OCI-LY1 (cell line): ENCODE data around the gene SHOX.

Source experiments
- H2AFZ ChIP-seq: fragments of 200-600 bp; sonication (generic), shearing (Covaris generic); 2 replicates; pipeline ENCODE4 v1.6.0; 2014; ENCODE audit warnings: antibody characterized with exemption, mild to moderate bottlenecking, low read length
- H3F3A ChIP-seq: fragments of 200-600 bp; sonication (generic), shearing (Covaris generic); 2 replicates; pipeline ENCODE4 v1.6.0; 2014; ENCODE audit warnings: mild to moderate bottlenecking, antibody characterized with exemption, low read length, moderate library complexity; ENCODE audit not compliant: insufficient read depth
- H3K27ac ChIP-seq: fragments of 200-600 bp; sonication (generic); 2 replicates; pipeline ENCODE4 v1.5.1; 2014; ENCODE audit warnings: low read length, mixed run types, mild to moderate bottlenecking, low read depth; ENCODE audit not compliant: poor library complexity, severe bottlenecking
- H3K27me3 ChIP-seq: fragments of 200-600 bp; sonication (generic); 2 replicates; pipeline ENCODE4 v1.6.0; 2014; ENCODE audit warnings: antibody characterized with exemption, mild to moderate bottlenecking, low read length, moderate library complexity; ENCODE audit not compliant: insufficient read depth
- H3K36me3 ChIP-seq: fragments of 200-600 bp; sonication (generic); 2 replicates; pipeline ENCODE4 v1.6.1; 2014; ENCODE audit warnings: mild to moderate bottlenecking, antibody characterized with exemption, low read length, moderate library complexity, mixed read lengths; ENCODE audit not compliant: insufficient read depth
- H3K4me1 ChIP-seq: fragments of 200-600 bp; sonication (generic); 2 replicates; pipeline ENCODE4 v1.5.1; 2014; ENCODE audit warnings: mild to moderate bottlenecking, low read length, moderate library complexity; ENCODE audit not compliant: insufficient read depth, severe bottlenecking
- H3K4me2 ChIP-seq: fragments of 200-600 bp; sonication (generic), shearing (Covaris generic); 2 replicates; pipeline ENCODE4 v1.6.1; 2014; ENCODE audit warnings: low read length
- H3K4me3 ChIP-seq: fragments of 200-600 bp; sonication (generic); 2 replicates; pipeline ENCODE4 v1.5.1; 2014; ENCODE audit warnings: low read length, low read depth, mild to moderate bottlenecking, mixed read lengths; ENCODE audit not compliant: poor library complexity, severe bottlenecking
- H3K79me2 ChIP-seq: fragments of 200-600 bp; shearing (Covaris generic); 2 replicates; pipeline ENCODE4 v1.6.1; 2016; ENCODE audit warnings: mixed run types, low read length, mixed read lengths; ENCODE audit not compliant: insufficient read depth
- H3K9ac ChIP-seq: fragments of 200-600 bp; sonication (generic), shearing (Covaris generic); 2 replicates; pipeline ENCODE4 v1.6.1; 2014; ENCODE audit warnings: mild to moderate bottlenecking, low read length, mixed read lengths
- H3K9me2 ChIP-seq: fragments of 200-600 bp; sonication (generic), shearing (Covaris generic); 2 replicates; pipeline ENCODE4 v1.6.1; 2014; ENCODE audit warnings: low read depth, mild to moderate bottlenecking, low read length, mixed read lengths
- H3K9me3 ChIP-seq: fragments of 200-600 bp; shearing (Covaris generic); 2 replicates; pipeline ENCODE4 v1.6.1; 2014; ENCODE audit warnings: low read length, mixed read lengths
- H4K20me1 ChIP-seq: fragments of 200-600 bp; sonication (generic), shearing (Covaris generic); 2 replicates; pipeline ENCODE4 v1.6.0; 2016; ENCODE audit warnings: mild to moderate bottlenecking, low read length; ENCODE audit not compliant: insufficient read depth
- EZH2 ChIP-seq: fragments of 200-600 bp; sonication (generic), shearing (Covaris generic); IDR thresholded peaks from 2 replicates; pipeline ENCODE4 v1.8.0; 2017; ENCODE audit warnings: borderline replicate concordance, mixed run types, mild to moderate bottlenecking, antibody characterized with exemption, low read length, moderate library complexity, mixed read lengths
- TF ChIP-seq, protein P1 (sequence below): fragments of 200-600 bp; sonication (generic), shearing (Covaris generic); IDR thresholded peaks from 2 replicates; pipeline ENCODE4 v1.5.1; 2017; ENCODE audit warnings: mild to moderate bottlenecking, antibody characterized with exemption, low read length, moderate library complexity, mixed read lengths

SHOX gene

DNA sequence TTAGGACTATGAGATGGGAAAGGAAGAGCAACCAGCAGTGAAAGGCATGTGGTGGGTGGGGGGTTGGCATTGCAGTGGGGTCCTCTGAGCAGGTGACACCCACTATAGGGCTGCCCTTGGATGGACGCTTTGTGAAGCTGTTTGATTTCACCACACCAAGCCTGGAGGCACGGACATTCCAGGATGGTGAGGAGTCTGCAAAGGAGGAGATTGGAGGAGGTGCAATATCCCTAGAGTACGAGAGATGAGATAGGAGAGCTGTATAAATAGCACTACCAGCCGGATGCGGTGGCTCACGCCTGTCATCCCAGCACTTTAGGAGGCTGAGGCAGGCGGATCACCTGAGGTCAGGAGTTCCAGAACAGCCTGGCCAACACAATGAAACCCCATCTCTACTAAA lies 42.3 kb downstream of the SHOX start:
- no peak overlapping the region for H2AFZ ChIP-seq
- TF ChIP-seq, protein P1, sequence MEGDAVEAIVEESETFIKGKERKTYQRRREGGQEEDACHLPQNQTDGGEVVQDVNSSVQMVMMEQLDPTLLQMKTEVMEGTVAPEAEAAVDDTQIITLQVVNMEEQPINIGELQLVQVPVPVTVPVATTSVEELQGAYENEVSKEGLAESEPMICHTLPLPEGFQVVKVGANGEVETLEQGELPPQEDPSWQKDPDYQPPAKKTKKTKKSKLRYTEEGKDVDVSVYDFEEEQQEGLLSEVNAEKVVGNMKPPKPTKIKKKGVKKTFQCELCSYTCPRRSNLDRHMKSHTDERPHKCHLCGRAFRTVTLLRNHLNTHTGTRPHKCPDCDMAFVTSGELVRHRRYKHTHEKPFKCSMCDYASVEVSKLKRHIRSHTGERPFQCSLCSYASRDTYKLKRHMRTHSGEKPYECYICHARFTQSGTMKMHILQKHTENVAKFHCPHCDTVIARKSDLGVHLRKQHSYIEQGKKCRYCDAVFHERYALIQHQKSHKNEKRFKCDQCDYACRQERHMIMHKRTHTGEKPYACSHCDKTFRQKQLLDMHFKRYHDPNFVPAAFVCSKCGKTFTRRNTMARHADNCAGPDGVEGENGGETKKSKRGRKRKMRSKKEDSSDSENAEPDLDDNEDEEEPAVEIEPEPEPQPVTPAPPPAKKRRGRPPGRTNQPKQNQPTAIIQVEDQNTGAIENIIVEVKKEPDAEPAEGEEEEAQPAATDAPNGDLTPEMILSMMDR: no peak
- TF ChIP-seq EZH2: no peak
- no peaks in the 10 kb centered on the region for H3K4me1 ChIP-seq
- no peaks in the 10 kb centered on the region for H3F3A ChIP-seq
- H3K27ac ChIP-seq: no peak overlapping the region
- H3K9me3 ChIP-seq: no peaks in the 10 kb centered on the region
- no peaks in the 10 kb centered on the region for H3K36me3 ChIP-seq
- H3K9ac ChIP-seq: no peak overlapping the region
- no peaks in the 10 kb centered on the region for H3K79me2 ChIP-seq
- no peaks in the 10 kb centered on the region for H4K20me1 ChIP-seq
- no peaks in the 10 kb centered on the region for H3K9me2 ChIP-seq
- H3K27me3 ChIP-seq: no peaks in the 10 kb centered on the region
- no peak overlapping the region for H3K4me3 ChIP-seq
- no peak overlapping the region for H3K4me2 ChIP-seq

DNA sequence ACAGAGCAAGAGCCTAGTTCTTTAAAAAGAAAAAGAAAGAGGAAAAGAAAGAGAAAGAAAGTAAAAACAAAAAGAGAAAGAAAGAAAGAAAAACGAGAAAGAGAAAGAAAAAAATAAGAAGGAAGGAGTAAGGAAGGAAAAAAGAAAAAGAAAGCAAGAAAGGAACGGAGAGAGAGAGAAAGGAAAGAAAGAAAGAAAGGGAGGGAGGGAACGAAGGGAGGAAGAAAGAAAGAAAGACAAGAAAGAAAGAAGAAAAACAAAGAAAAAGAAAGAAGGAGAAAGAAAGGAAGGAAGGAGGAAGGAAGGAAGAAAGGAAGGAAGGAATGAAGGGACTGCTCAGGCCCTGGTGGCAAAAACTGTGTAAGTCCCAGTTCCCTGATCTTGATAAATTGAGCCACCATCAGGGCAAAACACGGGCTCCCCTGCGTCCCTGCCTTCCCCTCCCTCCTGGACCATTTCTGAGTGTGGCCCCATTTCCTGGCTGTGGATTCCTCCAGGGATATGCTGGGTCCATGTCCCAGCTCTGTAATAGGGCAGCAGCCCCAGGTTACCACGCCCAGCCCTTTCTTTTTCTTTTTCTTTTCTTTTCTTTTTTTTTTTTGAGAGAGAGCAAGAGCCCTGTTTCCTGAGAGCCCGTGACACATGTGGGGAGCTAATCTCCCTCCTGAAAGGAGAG lies 44.8 kb downstream of the SHOX start:
- no peaks in the 10 kb centered on the region for H3K27me3 ChIP-seq
- H3K27ac ChIP-seq: no peak overlapping the region
- H3K36me3 ChIP-seq: no peaks in the 10 kb centered on the region
- no peaks in the 10 kb centered on the region for H3F3A ChIP-seq
- H3K9me3 ChIP-seq: no peaks in the 10 kb centered on the region
- no peak overlapping the region for H3K9ac ChIP-seq
- H2AFZ ChIP-seq: no peak overlapping the region
- no peaks in the 10 kb centered on the region for H3K9me2 ChIP-seq
- no peaks in the 10 kb centered on the region for H4K20me1 ChIP-seq
- no peak overlapping the region for H3K4me3 ChIP-seq
- H3K4me2 ChIP-seq: no peak overlapping the region
- TF ChIP-seq EZH2: no peak
- no peaks in the 10 kb centered on the region for H3K79me2 ChIP-seq
- no peaks in the 10 kb centered on the region for H3K4me1 ChIP-seq

DNA sequence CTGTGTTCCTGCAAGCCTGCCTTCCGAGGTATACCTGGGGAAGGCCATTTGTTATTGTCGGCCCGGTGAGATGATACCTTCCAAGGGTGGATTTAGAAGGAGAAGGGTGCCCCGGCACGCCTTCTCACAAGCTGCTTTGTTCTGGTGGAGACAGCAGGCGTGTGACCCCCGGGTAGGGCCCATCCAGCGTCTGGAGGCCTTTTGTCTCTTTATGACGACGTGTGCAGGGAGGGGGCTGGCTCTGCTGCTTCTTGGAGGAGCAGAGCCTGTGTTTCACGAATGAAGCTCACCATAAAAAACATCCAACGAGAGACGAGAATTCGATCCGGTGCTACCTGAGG lies 45.3 kb downstream of the SHOX start:
- TF ChIP-seq EZH2: no peak
- TF ChIP-seq, protein P1: no peak
- H3K27me3 ChIP-seq: no peaks in the 10 kb centered on the region
- H3K27ac ChIP-seq: no peak overlapping the region
- no peak overlapping the region for H3K4me2 ChIP-seq
- no peaks in the 10 kb centered on the region for H3K9me2 ChIP-seq
- no peak overlapping the region for H3K9ac ChIP-seq
- no peaks in the 10 kb centered on the region for H3F3A ChIP-seq
- H3K4me1 ChIP-seq: no peaks in the 10 kb centered on the region
- no peaks in the 10 kb centered on the region for H4K20me1 ChIP-seq
- no peaks in the 10 kb centered on the region for H3K36me3 ChIP-seq
- H3K79me2 ChIP-seq: no peaks in the 10 kb centered on the region
- no peak overlapping the region for H3K4me3 ChIP-seq
- no peaks in the 10 kb centered on the region for H3K9me3 ChIP-seq
- no peak overlapping the region for H2AFZ ChIP-seq

GRCh38 chrX:677376-677775 lies 46.8 kb downstream of the SHOX start:
- Histone ChIP-seq H3K9me3 (no peaks in the 10 kb centered on the region), H3F3A (no peaks in the 10 kb centered on the region), H3K27ac (no peak overlapping the region), H3K4me1 (no peaks in the 10 kb centered on the region), H3K4me2 (no peak overlapping the region), H3K36me3 (no peaks in the 10 kb centered on the region), H2AFZ (no peak overlapping the region), H3K9me2 (no peaks in the 10 kb centered on the region), H3K4me3 (no peak overlapping the region), H3K79me2 (no peaks in the 10 kb centered on the region), H3K27me3 (no peaks in the 10 kb centered on the region), H3K9ac (no peak overlapping the region), H4K20me1 (no peaks in the 10 kb centered on the region)
- TF ChIP-seq EZH2: no peak
- TF ChIP-seq, protein P1: no peak
